Activated CD4-positive, alpha-beta T cell treated with anti-CD3 and anti-CD28 coated beads, Interleukin-2, amount 50 U/mL, for 48 hours (primary cell): ENCODE results near the gene CHST11.
"Not testable (repeated sequence)": the region's sequence is repeated elsewhere in the genome, so short reads cannot be mapped to it uniquely, and the experiment has no call there.

Experiments
- DNase-seq, 2 experiments: peaks; one replicate each; pipeline ENCODE4 v3.0.0-alpha.2; 2020

Gene CHST11

DNA sequence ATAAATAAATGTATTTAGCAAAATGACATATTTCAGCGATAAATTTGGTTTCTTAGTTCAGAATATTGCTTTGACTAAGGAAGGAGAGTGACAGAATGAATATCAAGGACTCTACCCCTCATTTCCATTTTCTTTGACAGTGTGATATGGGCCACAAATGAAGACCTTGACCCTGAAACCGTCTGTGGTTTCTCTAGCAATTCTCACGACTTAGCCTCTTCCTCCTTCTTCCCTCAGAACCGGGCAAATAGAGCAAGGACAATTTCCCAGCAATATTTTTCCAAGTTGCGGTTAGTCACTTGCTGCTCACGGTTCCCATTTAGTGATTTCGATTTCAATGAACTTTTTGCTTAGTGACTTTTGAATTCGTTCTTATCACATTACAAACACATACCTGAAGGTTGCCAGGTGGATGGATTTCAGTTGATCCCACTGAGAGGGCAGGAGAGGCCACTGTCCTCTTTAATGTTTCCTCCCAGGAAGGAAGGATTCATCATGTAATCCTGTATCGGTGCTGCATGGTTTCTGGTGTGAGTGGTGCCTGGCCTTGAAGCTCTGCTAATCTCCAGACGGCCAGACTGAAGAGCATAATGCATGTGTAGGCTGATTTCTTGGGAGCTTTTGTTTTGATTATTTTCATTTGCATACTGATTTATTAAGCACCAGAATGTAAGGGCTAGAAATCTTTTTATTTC lies 77.6 kb downstream of the CHST11 start:
- no peak for DNase-seq

DNA sequence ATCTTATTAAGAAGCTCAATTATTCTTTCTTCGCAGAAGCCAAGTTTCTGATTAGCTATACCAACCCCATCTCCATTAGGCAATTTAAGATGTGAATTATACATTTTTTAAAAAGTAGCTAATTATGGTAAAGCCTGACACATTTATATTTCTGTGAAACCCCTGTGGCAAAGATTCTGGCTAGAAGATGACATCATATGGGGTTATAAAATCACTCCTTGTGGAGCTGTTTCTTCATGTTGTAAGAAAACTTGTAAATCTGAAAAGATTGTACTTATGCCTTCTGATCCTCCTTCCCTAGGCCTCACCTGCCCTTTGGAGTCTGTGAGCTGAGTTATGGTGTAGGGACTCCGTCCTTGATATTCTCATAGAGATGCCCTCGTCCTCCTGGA lies 78.1 kb downstream of the CHST11 start:
- no peak for DNase-seq

DNA sequence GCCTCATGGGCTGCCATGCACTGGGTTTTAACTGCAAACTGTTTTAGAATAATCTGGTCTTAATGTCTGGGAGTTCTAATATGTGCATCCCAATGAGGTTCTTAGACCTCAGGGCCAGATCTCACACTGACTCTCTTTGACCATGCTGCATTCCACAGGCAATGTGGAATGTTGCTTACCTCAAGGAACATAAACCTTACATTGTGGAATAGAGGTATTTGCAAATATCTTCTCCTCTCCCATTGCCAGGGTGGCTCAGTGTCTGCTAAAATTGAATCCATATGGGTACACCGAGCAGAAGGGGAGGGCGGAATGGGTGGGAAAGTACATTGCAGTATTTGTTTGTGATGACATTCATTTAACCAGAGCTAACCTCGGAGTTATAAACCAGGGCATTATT lies 78.6 kb downstream of the CHST11 start:
- DNase-seq = no peak

DNA sequence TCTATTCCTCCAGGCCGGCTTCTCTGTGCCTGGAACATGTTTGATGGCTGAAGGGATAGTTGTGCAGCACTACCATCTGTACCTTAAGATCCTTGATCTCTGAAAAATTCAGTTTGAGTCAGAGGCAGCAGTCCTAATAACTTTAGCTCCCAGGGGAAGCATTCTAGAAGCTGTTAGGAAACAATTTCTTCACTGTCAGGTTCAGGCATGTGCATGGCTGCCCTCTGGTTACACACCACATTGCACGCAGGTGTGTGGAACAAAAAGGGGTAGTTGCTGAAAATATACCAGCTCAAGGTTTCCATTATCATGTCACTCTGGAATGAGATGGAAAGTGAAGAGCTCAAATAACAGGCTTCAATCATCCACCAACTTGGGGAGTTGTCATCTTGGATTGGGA lies 80.1 kb downstream of the CHST11 start:
- no peak for DNase-seq

DNA sequence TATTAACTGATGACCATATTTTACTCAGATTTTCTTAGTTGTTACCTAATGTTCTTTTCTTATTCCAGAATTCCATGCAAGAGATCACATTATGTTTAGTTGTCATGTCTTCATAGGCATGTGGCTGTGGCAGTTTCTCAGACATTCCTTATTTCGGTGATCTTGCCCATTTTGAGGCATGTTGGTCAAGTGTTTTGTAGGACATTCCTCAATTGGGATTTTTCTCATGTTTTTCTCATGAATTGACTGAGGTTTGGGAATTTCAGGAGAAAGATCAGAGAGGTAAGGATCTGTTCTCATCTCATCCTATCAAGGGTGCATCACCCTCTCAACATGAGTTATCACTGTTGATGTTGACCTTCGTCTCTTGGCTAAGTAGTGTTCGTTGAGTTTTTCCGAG lies 81.3 kb downstream of the CHST11 start:
- DNase-seq = no peak

DNA sequence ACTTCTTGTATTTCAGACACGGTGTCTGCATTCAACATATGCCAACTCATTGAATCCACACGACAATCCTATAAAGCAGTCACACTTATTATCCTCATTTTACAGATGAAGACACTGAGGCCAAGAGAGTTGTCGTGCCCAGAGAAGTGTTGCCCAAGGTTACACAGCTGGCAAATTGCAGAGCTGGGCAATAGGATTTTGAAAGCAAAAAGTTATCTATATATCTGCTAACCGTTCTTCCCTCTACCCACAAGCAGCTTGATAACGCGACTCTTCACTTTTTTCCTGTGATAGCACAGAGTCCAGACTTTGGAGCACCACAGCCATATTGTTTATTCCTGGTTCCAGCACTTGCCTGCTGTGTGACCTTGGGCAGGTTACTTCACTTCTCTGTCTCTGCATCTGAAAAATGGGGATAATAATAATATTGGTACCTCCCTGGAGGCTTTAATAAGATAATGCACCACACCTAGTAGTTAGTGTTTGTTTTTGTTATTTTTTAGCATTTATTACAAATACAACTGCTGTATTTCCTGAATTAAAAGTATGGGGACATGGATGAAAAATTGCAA lies 82.2 kb downstream of the CHST11 start:
- DNase-seq = no peak

DNA sequence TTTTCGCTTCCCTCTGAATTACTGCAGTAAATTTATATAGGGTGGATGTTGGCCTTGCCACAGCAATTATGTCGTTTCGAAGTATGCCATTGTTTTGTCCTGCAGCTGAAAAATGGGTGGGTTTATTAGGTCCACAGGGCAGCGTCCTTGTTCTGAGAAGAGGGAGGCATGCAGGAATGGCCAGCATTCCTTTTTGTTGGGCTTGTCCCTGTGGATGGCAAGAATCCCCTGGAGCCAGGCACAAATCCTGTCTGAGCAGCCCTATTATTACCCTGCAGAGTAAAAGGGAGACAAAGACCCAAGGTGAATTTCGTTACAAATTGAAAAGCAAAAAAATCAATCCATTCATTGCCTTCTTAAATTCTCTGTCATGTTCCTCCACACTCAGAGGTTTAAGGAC lies 88.1 kb downstream of the CHST11 start:
- no peak for DNase-seq

DNA sequence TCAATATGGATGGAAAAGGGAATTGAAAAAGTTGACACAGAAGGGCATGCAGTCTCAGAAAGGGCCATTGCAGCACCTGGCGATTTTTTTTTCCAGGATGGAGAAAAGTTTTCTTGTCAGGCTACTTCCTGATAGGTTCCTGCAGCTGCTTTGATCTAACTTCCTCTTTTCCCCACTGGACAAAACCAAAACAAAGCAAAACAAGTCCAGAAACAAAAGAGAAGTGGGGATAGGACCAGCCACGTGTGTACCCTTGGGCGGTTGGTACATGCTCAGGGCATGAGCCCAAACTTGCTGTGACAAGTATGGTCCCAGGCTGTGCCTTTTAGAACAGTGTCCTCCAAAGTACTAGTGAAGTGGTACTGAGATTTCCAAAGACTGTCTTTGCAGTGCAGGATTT lies 89.8 kb downstream of the CHST11 start:
- DNase-seq = no peak

DNA sequence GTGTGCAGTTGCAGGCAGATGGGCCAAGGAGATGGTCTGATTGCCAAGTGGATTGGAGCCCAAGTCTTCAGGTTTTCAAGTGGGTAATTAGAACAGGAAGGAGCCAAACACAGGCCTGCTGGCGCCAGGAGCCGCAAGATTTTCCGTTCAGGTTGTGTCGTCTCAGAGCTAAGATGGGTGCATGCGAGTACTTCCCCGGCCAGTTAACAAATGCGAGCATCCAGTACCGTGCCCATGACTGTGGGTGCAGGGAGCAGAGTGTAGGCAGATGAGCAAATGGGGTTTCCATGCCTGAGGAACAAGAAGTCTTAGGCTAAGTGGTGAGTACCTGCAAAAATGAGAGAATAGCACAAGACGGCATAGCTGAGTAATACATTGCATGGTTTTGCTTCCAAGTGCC lies 90.5 kb downstream of the CHST11 start:
- no peak for DNase-seq

DNA sequence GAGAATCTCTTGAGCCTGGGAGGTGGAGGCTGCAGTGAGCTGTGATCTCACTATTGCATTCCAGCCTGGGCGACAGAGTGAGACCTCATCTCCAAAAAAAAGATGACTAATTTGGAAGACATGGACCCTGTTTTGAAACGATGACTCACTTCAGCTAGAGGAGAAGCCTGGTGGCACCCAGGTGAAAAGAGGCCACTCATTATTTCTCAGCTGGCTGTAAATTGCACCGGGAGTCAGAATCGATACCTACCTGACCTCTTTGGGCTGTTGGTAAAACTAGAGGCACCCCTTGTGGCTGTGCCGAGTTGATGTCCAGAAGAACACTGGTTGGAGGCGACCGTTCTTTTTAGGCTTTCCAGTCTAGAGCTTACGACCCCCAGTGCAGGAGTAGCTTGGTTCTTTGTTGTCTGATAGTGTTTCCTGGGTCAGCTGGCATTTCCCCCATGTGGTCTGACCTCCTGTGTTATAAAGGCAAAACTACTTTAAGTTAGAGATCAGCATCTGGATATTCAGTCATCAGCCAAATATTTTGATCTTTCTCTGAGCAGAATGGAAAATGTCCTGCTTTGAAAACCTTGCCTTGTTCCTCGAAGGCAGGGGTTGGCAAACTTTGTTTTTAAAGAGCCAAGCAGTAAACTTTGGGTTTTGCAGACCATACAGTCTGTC lies 93.2 kb downstream of the CHST11 start:
- no peak for DNase-seq

DNA sequence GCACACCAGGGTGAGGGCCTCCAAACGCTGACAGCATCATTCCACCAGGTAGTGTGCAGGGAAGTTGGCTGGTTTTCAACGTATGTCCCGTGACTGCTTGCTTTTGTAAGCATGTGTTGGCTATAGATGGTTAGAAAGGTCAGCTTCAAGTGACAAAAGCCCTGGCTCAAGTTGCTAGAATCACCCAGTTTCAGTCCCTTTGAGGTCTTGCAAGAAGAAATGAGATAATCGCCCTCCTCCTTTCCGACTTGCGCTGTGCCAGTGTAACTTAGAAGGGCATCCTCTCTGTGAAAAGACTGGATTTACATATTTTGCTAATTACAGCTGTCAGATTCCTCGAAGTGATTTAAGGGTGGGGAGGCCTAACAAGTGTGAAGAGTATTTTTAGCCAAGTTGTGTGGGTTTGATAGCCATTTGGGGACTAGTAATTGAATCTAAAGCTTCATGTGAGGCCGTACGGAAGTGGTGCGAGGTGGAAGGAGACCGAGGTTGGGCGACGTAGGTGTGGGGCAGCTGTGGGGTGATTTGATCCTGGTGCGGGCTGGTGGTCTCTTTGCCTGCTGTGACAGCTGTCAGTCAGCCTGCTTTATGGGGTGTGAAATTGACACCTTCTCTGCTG lies 94.7 kb downstream of the CHST11 start:
- no peak for DNase-seq

DNA sequence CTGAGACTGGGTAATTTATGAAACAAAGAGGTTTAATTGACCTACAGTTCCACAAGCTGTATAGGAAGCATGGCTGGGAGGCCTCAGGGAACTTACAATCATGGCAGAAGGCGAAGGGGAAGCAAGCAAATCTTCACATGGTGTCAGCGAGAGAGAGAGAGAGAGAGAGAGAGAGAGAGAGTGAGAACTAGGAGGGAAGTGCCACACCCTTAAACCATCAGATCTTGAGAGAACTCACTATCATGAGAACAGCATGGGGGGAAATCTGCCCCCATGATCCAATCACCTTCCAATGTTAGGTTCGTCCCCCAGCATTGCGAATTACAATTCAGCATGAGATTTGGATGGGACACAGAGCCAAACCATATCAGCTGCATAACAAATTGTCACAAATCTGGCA lies 96.7 kb downstream of the CHST11 start:
- DNase-seq = no peak

DNA sequence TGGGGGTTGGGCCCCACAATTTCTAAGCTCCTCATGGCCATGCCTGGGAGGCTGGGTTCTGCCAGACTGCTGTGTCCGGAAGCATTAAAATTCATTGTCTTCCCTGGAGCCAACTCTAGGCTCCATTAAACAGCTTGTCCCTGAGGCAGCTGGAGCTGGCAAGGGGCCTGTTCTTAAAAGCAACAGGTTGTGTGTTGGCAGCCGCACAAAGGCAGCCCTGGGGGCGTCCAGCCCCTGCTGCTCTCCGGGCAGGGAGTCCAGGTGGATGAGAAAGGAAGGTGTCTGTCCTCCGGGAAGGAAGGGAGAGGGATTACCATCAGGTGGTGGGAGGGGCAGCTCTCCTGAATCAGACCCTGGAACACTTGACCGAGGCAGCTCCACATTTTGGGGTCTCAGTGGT lies 98.9 kb downstream of the CHST11 start:
- DNase-seq = no peak

DNA sequence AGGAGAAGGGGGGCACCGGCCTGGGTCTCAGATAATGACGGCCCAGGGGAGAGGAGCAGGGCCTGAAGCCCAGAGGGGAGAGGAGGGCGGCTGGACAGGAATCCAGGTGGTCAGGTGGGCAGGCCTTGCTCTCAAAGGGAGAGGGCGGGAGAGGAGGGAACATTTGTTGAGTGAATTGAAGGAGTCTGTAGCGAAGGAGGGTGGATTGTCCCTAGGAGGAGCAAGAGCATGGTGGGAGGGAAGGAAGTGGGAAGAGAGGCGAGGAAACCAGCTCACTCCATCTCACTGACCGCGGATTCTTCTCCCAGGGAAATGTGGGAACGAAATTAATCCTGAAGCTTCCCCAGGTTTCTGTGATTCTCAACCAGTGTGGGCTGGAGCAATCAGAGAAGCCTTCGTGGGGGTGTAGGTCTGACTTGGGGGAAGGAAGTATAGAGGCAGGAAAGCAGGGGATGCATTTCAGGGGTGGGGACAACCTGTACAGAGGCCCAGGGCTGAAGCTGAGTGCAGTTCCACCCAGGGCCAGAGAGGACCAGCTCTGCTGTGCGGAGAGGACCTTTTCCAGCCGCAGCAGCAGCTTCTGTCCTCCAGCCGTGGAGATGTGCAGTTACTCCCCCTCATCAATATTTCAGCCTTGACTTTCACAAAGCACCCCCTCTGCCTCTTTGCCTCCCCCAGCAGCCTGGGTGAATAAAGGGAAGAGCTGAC lies 100.9 kb downstream of the CHST11 start:
- DNase-seq = no peak

DNA sequence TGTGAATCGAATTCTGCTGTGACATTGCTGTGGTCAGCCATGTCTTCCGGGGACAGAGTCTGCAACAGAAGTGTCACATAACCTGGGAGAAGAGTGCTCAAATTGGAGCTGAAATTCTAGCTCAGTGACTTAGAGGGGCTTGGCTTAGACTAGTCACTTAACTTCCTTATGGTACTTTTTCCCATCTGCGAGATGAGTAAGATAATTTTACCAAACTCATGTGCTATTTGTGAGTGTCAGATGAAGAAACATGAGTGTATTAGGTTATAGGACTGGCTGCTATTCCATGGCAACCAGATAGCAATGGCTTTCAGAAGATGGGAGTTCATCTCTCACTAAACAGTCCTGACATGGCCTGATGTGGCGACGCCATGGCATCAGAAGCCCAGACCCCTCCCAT lies 104.1 kb downstream of the CHST11 start:
- DNase-seq = no peak

DNA sequence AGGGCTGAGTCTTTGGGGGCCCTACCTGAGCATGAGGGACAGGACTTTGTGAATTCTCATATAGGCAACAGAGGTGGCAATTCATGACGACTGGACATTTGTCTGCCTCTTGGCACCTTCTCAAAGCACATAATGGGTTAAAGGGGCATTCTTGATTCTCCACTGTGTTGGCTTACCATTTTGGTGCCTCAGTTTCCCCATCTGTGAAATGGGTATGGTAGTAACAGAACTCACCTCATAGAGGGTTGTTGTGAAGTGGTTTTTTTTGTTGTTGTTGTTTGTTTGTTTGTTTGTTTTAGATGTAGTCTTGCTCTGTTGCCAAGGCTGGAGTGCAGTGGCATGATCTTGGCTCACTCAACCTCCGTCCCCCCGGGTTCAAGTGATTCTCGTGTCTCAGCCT lies 106.0 kb downstream of the CHST11 start:
- no peak for DNase-seq

DNA sequence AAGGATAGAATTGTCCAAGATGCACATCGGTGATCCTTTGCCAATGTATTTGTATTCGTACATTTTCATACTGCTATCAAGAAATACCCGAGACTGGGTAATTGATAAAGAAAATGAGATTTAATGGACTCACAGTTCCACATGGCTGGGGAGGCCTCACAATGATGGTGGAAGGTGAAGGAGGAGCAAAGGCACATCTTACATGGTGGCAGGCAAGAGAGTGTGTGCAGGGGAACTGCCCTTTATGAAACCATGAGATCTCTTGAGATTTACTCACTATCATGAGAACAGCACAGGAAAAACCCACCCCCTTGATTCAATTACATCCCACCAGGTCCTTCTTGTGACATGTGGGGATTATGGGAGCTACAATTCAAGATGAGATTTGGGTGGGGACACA lies 107.9 kb downstream of the CHST11 start:
- DNase-seq = not testable (repeated sequence)

DNA sequence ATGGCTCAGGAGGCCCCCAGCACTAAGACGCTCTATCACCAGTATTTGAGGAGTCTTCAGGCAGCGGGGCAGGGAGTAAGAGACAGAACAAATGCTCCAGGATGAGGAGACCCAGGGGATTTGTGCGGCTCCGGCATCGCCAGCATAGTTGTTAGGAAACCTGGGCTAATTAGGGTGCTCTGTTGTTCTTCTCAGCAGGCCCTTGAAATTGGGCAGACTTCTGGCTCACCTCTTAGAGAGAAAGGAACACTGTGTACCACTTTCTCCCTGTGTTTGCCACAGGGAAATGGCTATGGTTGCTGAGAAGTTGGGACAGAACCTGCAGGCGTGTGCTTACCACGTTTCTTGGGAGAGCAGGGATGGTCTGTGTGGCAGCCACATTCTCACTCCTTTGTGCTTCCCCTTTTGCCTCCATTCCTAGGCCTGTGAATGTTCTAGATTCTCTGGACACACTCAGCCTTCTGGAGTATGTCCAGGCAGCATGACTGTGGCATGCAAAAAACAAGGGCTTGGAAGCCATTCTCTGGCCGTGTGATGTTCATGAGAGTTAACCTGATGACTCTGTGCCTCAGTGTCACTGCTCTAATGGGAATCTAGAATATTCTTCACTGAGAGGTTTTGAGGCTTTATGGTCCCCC lies 109.0 kb downstream of the CHST11 start:
- DNase-seq = no peak

DNA sequence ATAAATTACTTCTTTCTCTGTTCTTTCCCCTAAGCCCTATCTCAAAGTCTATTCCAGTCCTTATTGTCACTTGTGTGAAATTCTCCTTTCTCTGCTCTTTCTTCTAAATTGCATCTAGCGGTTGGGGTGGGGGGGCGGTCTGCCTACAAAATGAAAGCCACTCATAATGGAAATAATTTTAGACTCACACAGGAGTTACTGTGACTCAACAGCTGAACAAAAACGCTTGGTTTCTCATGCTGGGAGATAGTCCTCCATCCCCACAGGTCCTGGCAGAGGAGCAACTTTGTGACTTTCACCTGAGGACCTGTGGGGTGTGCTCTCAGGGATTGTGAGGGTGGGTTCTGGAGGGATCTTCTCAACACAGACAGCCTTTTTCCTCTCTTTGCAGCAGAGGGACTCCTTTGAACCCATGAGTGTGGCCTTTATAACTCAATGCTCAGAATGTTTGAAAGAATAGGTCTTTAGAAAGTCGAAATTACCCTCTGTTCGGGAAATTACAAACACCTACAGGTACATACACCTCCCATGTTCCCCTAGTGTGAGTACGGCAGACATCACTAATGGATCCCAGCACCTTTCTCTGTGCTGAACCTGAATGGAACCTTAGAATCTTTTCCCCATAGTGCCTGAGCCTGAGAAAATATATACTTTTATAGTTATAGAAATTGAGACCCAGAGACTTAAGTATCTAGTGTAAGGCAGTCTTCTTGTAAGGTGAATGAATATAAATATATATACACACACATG lies 109.7 kb downstream of the CHST11 start:
- DNase-seq = peak; percentile 41 to 52

DNA sequence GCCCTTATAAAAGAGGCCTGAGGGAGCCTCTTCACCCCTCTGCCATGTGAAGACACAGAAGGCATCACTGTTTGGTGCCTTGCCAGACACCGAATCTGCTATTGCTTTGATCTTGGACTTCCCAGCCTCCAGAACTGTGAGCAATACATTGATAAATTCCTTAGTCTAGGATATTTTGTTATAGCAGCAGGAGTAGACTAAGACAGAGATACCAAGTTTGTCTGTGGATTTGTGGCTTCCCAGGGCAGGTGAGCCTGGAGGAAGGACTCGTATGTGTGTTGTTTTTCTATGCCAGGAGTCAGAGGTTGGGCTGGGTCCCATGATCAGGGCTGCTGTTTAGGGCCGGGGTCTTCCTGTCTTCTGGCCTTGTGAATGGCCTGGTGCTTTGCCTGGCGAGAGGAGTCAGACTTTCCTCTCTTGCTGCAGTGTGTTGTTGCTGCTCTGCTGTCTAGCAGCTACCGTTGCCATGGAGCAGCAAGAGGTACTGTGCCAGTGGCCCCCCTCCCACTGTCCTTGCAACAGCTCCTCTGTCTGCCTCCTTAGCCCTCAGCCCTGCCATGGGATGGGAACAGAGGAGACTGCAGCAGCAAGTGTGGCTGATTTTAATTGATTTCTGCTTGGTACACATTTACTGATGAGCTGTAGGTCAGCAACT lies 111.2 kb downstream of the CHST11 start:
- no peak for DNase-seq

DNA sequence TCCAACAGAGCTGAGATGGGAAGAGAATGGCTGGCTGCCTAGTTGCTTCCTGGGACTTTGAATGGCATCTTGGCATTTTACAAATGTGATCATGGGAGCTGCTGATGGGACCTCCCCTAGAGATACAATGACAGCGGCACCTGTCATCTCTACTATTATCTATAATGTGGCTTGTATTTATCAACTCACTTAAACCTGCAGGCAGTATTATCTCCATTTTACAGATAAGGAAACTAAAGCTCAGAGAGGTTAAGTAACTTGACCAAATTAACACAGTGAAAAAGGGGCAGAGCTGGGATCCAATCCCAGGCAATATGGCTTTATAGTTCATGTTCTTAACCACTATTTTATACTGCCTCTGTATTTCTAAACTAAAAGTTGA lies 111.7 kb downstream of the CHST11 start:
- no peak for DNase-seq

DNA sequence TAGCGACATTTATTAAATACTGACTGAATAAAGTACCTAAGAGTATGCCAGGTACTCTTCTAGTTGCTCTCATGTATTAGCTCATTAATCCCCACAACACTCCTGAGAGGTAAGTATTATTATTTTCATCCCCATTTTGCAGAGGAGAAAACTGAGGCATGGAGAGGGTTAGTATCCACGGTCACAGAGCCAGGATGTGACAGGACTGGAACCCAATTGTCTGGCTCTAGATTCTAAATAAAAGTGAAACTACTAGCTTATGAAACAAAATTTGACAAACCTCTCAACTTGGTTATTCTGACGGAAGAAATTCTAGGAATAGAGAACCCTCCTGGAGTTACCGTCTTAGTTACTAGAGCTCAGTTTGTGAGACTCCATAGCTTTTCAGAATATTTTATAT lies 112.2 kb downstream of the CHST11 start:
- no peak for DNase-seq
